Measurements from ENCODE around the gene ENTR1.
"Not testable (repeated sequence)": the region's sequence is repeated elsewhere in the genome, so short reads cannot be mapped to it uniquely, and the experiment has no call there.

ENTR1 gene

GRCh38 chr9:136438548-136439480 lies 28.4 kb upstream of the ENTR1 start:
- no peak for DNase-seq (ENCODE audit: low read depth in 2 of 2)

- no peak for DNase-seq (ENCODE audit: low read depth in 2 of 2)
Measured at GRCh38 chr9:136437839-136438547, 27.6 kb upstream of the ENTR1 start.

DNA sequence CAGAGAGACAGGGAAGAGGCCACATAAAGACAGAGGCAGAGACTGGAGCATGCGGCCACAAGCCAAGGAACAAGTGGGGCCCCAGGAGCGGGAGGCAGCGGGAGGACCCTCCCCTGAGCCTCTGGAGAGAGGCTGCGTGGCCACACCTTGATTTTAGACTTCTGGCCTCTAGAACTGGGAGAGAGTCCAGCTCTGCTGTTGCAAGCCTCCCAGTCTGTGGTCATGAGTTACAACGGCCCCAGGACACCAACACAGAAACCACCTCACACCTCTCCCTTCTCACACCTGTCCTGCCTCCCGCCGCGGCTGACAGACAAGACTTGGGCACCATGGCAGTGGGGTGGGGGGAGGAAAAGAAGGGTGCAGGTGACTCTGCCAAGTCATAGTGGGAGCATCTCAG lies 27.0 kb upstream of the ENTR1 start:
- no peak for DNase-seq (ENCODE audit: low read depth in 2 of 2)

DNA sequence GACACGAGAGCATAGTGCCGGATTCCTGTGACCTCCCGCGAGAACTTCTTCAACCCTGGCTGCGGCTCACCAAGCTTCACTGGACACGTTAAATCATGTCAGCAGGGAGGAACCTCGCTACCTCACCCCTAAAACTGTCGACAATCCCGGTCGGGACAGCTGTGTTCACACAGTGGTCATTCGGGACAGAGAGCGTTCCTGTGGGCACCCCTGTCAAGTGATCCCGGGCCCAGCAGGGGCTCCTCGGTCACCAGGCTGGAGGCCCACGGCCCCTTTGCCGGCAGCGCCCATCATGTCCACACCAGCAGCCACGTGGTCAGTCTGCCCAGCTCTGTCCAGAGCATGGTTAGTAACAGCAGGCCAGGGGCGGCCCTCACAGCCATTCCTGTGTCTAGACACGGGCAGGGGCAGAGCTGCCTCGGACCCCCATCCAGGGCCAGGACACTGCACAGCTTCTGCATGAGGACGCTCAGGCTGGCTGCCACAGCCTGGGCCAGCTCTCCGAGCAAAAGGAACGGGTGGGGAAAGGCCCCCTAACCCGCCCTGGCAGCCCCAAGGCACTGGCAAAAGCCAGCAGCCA lies 25.7 kb upstream of the ENTR1 start:
- DNase-seq (ENCODE audit: low read depth in 2 of 2), result no peak

GRCh38 chr9:136434580-136435169 lies 24.3 kb upstream of the ENTR1 start:
- no peak for DNase-seq (ENCODE audit: low read depth in 2 of 2)

DNA sequence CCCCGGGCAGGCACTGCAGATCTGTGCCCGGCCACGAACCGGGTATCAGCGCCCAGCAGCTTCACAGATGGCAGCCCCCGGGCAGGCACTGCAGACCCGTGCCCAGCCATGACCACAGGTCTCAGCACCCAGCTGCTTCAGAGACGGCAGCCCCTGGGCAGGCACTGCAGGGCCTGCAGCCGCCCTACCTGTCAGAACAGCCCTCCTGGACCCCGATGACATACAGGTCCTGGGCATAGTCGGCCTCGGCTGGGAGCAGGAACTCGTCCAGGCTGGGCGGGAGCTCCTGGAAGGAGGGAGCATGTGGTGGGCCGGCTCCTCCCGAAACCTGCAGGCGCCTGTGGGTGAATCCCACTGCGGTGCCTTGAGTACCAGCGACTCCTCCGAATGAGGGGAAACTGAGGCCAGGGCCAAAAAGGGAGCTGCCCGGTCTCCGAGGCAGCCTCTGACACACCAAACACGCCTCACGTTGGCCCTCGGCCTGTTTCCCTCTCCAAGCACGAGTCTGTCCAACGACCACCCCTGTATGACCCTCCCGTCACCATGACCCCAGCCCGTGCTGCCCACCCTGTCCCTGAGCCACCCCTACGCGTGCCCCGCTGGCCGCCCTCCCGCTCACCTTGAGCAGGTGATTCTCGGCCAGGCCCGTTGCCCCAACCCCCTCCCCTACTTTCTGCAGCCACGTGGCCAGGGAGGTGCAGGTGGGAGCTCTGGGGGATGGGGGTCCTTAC lies 23.6 kb upstream of the ENTR1 start:
- no peak for DNase-seq (ENCODE audit: low read depth in 2 of 2)

- no peak for DNase-seq (ENCODE audit: low read depth in 2 of 2)
Measured at GRCh38 chr9:136433043-136433715, 22.8 kb upstream of the ENTR1 start.

- DNase-seq (ENCODE audit: low read depth in 2 of 2), result no peak
Measured at GRCh38 chr9:136432591-136432990, 22.2 kb upstream of the ENTR1 start.

DNA sequence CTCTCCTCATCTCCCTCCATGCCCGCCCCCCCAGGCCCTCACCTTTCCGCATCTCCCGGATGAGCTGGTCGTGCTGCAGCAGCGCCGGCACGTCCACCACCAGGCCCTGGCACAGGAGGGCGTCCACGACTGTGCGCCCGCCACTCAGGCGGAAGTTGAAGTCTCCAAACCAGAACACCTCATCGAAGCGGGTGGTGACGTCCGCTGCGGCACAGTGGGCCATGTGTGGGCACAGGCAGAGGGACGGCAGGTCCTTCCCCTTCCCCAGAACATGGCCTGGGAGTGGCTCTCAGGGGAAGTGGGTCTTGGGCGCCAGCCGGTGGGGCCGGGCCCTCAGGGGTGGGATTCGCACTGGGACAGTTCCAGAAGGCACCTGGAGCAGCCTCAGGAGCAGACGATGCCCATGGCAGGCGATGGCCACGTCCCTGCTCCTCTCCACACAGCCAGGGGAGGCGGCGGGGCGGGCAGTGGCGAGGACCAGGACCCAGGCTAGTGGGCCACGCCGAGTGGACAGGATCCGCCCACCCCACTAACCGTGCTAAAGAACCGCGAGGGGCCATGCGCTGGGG lies 21.5 kb upstream of the ENTR1 start:
- DNase-seq (ENCODE audit: low read depth in 2 of 2), result no peak

DNA sequence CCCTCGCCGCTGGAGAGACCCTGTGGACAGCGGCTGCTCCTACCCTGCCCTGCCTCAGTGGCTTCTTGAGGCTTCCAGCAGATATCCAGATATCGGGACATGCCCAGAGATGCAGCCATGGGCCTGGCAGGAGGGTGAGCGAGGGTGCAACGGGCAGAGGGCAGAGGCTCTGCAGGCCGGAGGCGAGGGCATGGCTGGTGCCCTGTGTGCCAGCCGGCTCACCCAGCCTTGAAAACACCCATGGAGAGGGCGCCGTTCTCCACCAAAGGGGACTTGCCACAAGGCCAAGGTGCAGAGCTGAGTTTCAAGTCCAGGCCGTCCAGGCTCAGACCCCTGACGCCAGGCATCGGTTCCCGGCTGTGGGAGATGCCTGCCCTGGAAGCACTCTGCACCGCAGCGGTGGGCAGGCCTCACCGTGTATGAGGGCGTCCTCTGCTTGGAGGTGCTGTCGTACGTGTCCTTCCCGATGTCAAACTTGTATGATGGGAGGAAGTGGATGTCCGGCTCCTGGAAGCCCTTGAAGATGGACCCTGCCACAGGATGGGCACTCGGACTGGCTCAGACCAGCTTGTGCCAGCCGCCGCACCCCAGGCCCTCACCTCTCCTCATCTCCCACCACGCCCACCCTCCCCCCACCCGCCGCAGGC lies 20.3 kb upstream of the ENTR1 start:
- DNase-seq (ENCODE audit: low read depth in 2 of 2), result no peak

DNA sequence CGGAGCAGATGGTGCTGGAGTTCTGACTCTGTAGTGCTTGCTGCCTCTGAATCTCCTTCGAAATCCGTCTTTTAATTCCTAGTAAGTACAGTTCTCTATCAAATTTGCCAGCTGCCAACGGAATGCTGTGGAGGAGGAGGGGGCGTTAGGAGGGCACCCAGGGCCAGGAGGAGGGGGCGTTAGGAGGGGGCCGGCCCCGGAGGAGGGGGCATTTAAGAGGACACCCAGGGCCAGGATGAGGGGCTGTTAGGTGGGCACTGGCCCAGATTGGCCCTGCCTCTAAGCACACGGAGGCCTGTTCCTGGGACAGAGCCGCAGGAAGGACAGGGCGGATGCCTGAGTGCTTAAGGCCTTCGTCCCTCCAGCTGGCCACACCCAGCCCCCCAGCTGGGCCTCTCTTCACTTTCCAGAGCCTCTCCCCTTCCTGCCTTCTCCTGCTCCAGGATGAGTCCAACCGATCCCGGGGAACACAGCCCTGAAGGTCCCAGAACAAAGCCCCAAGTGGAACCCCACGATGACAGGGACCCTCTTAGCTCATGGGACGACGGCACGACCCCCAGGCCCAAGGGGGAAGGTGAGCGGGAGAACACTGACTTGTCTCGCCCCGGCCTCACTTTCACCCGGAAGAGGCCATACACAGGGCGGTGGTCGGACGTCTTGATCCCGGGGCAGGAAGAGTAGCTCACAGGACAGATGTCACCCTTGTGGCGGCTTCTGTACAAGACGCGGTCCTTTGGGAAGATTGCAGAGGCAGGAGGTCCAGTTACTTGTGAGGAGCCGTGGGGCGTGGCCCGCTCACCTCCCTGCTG lies 19.5 kb upstream of the ENTR1 start:
- no peak for DNase-seq (ENCODE audit: low read depth in 2 of 2)

DNA sequence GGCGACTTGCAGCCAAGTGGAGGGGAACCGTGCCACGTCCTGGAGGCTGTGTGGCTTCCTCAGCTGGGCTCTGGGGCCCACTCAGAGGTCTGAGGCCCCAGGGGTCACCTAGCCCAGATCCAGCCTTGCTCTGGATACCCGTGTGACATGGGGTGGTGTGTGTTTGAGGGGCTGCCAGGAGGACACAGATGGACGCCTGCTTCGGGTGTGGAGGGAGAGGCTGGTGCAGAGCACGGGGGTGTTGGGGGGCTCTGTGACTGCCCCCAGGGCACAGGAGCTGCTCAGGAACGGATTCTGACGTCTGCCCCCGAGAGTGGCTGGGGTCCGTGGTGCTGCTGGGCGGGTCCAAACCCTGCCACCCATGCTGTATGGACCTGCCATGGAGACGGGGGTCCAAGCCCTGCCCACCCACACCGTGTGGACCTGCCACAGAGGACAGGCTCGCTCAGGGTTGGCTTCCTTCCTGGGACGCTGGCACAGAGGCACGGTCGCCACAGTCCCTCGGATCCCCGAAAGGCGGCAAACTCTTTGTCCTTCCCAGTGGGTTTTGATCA lies 18.7 kb upstream of the ENTR1 start:
- DNase-seq (ENCODE audit: low read depth in 2 of 2), result no peak

DNA sequence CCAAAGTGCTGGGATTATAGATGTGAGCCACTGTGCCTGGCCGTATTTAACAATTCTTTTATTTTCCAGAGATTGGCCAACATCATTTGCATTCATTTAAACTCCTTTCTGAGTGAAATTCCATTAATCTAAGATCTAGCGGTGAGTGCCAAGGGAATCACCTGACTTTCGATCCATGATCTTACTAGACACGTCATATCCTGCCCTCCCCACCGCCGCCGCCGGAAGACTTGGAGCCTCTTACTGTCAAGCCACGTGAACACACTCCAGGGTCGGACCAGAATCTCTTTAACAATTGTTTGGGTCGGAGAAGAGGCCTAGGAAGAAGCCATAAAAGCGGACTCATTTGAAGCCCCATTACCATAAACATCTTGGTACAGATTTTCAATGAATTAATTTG lies 16.4 kb upstream of the ENTR1 start:
- DNase-seq (ENCODE audit: low read depth in 2 of 2), result no peak

DNA sequence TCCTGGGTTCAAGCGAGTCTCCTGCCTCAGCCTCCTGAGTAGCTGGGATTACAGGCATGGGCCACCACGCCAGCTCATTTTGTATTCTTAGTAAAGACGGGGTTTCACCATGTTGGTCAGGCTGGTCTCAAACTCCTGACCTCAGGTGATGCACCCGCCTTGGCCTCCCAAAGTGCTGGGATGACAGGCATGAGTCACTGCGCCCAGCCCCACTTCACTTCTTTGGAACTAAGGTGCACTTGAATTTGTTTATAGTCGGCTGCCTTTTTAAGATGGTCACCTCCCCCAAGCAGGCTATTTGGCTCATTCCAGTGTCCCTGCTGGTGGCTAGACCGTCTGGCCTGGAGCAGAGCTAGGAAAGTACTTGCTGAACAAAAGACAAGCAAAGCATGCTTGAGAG lies 15.0 kb upstream of the ENTR1 start:
- not testable (repeated sequence) for DNase-seq (ENCODE audit: low read depth in 2 of 2)

GRCh38 chr9:136424750-136425362 lies 14.4 kb upstream of the ENTR1 start:
- DNase-seq (ENCODE audit: low read depth in 2 of 2), result no peak

- DNase-seq (ENCODE audit: low read depth in 2 of 2), result no peak
Measured at GRCh38 chr9:136423432-136424146, 13.2 kb upstream of the ENTR1 start.

DNA sequence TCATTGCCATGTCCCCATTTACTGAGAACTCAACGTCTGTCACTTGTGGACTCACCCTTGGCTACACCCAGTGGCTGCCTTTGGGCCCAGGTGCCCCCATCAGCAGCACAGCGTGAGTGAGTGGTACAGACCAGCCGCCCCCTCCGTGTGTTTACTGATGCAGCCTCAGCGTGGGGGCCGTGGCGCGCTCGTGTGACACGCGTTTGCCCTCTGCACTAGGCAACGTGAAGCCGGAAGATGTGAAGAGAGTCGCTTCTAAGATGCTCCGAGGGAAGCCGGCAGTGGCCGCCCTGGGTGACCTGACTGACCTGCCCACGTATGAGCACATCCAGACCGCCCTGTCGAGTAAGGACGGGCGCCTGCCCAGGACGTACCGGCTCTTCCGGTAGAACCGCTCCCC lies 12.5 kb upstream of the ENTR1 start:
- DNase-seq (ENCODE audit: low read depth in 2 of 2), result no peak

GRCh38 chr9:136421791-136422190 lies 11.4 kb upstream of the ENTR1 start:
- no peak for DNase-seq (ENCODE audit: low read depth in 2 of 2)

Data from fibroblast of skin of left quadriceps (primary cell).